ENCODE measurements around the gene SLC44A1.

The SLC44A1 gene

DNA sequence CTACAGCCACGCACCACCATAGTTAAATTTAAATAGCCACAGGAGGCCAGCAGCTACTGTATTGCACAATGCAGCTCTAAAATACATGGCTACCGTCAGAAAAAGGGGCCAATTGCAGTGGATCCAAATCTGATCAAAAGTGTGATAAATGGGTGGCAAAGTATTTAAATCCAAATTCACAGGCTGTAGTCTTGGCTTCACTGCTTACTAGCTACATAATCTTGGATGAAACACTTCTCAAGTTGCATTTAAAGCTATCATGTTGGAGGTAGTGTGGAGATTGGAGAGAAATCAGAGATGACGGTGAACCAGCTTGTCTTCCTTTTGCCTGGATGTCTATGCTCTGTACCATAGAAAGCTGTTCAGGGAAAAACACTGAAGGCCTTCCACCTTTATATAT lies 24.0 kb upstream of the SLC44A1 start:
- Histone ChIP-seq H3K4me3 (ENCODE audit: low read length) (no peak overlapping the region), H3K27ac (ENCODE audit: low read length) (no peak overlapping the region), H3K27me3 (ENCODE audit: insufficient read depth, low read length) (no peaks in the 10 kb centered on the region), H3K4me1 (ENCODE audit: insufficient read depth, low read length) (no peaks in the 10 kb centered on the region), H3K9me3 (ENCODE audit: insufficient read depth, low read depth, low read length) (peaks cover 20% of the 10 kb centered on the region), H3K9ac (ENCODE audit: low read depth, low read length) (no peak overlapping the region), H3K36me3 (ENCODE audit: insufficient read depth, low read depth, low read length) (0 out of 2 replicates have a peak, but pooled peaks cover 6% of the 10 kb centered on the region)

DNA sequence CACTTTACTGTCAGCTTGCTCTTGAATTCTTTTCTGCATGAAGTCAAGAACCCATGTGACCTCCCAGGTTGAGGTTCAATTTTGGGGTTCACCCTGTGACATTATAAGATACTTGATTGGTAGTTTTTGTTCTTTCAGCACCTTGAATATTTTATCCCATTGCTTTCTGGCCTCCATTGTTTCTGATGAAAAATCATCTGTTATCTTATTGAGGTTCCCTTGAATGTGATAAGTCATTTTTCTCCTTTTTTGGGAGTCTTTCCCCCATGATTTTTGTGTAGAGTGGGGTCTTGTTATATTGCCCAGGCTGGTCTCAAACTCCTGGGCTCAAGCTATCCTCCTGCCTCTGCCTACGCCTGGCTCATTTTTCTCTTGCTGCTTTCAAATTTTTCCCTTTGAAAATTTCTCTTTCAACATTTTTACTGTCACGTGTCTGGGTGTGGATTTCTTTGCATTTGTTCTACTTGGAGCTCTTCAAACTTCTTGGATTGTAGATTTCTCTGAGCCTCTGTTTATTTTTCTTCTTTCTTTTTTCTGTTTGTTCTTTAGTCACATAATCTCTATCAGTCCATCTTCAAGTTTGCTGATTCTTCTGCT lies 20.8 kb upstream of the SLC44A1 start:
- Histone ChIP-seq H3K27me3 (ENCODE audit: insufficient read depth, low read length) (no peaks in the 10 kb centered on the region), H3K4me3 (ENCODE audit: low read length) (no peak overlapping the region), H3K9me3 (ENCODE audit: insufficient read depth, low read depth, low read length) (peaks cover 20% of the 10 kb centered on the region), H3K27ac (ENCODE audit: low read length) (no peak overlapping the region), H3K36me3 (ENCODE audit: insufficient read depth, low read depth, low read length) (0 out of 2 replicates have a peak, but pooled peaks cover 6% of the 10 kb centered on the region), H3K4me1 (ENCODE audit: insufficient read depth, low read length) (no peaks in the 10 kb centered on the region), H3K9ac (ENCODE audit: low read depth, low read length) (no peak overlapping the region)

GRCh38 chr9:105226055-105226454 lies 18.4 kb upstream of the SLC44A1 start:
- H3K4me3 ChIP-seq (ENCODE audit: low read length): no peak overlapping the region
- no peaks in the 10 kb centered on the region for H3K4me1 ChIP-seq (ENCODE audit: insufficient read depth, low read length)
- H3K9me3 ChIP-seq (ENCODE audit: insufficient read depth, low read depth, low read length): peaks cover 20% of the 10 kb centered on the region
- H3K9ac ChIP-seq (ENCODE audit: low read depth, low read length): no peak overlapping the region
- H3K36me3 ChIP-seq (ENCODE audit: insufficient read depth, low read depth, low read length): 0 out of 2 replicates have a peak, but pooled peaks cover 6% of the 10 kb centered on the region
- H3K27me3 ChIP-seq (ENCODE audit: insufficient read depth, low read length): no peaks in the 10 kb centered on the region
- H3K27ac ChIP-seq (ENCODE audit: low read length): no peak overlapping the region

DNA sequence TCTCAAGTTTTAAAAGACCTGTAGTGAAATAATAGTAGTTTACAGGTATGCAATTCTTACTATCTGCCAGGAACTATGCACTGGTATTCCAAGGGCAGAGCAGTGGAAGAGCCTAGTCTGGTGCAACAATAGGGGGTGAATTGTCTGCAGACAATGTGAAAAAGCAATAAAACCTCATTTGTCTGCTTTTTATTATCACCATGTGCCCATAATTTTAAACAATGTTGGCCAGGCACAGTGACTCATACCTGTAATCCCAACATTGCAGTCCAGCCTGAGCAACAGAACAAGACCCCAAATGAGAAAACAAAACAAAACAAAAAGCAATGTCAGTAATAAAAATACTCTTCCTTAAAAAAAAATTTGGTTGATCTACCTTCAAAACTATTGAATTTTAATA lies 12.2 kb upstream of the SLC44A1 start:
- no peak overlapping the region for H3K9ac ChIP-seq (ENCODE audit: low read depth, low read length)
- H3K9me3 ChIP-seq (ENCODE audit: insufficient read depth, low read depth, low read length): no peaks in the 10 kb centered on the region
- H3K36me3 ChIP-seq (ENCODE audit: insufficient read depth, low read depth, low read length): no peaks in the 10 kb centered on the region
- no peak overlapping the region for H3K27ac ChIP-seq (ENCODE audit: low read length)
- no peaks in the 10 kb centered on the region for H3K27me3 ChIP-seq (ENCODE audit: insufficient read depth, low read length)
- H3K4me3 ChIP-seq (ENCODE audit: low read length): no peak overlapping the region
- H3K4me1 ChIP-seq (ENCODE audit: insufficient read depth, low read length): peaks cover 4% of the 10 kb centered on the region; the same call in 1 of the 2 replicates

GRCh38 chr9:105233873-105234272 lies 10.6 kb upstream of the SLC44A1 start:
- Histone ChIP-seq H3K9me3 (ENCODE audit: insufficient read depth, low read depth, low read length) (no peaks in the 10 kb centered on the region), H3K27me3 (ENCODE audit: insufficient read depth, low read length) (no peaks in the 10 kb centered on the region), H3K4me3 (ENCODE audit: low read length) (no peak overlapping the region), H3K9ac (ENCODE audit: low read depth, low read length) (no peak overlapping the region), H3K4me1 (ENCODE audit: insufficient read depth, low read length) (peaks cover 4% of the 10 kb centered on the region; the same call in 1 of the 2 replicates), H3K36me3 (ENCODE audit: insufficient read depth, low read depth, low read length) (no peaks in the 10 kb centered on the region), H3K27ac (ENCODE audit: low read length) (no peak overlapping the region)

GRCh38 chr9:105236261-105236660 lies 8.2 kb upstream of the SLC44A1 start:
- H3K27me3 ChIP-seq (ENCODE audit: insufficient read depth, low read length): no peaks in the 10 kb centered on the region
- no peaks in the 10 kb centered on the region for H3K9me3 ChIP-seq (ENCODE audit: insufficient read depth, low read depth, low read length)
- no peak overlapping the region for H3K9ac ChIP-seq (ENCODE audit: low read depth, low read length)
- peaks cover 13% of the 10 kb centered on the region for H3K4me1 ChIP-seq (ENCODE audit: insufficient read depth, low read length)
- no peak overlapping the region for H3K4me3 ChIP-seq (ENCODE audit: low read length)
- no peaks in the 10 kb centered on the region for H3K36me3 ChIP-seq (ENCODE audit: insufficient read depth, low read depth, low read length)
- H3K27ac ChIP-seq (ENCODE audit: low read length): no peak overlapping the region

GRCh38 chr9:105237246-105237645 lies 7.2 kb upstream of the SLC44A1 start:
- no peak overlapping the region for H3K27ac ChIP-seq (ENCODE audit: low read length)

DNA sequence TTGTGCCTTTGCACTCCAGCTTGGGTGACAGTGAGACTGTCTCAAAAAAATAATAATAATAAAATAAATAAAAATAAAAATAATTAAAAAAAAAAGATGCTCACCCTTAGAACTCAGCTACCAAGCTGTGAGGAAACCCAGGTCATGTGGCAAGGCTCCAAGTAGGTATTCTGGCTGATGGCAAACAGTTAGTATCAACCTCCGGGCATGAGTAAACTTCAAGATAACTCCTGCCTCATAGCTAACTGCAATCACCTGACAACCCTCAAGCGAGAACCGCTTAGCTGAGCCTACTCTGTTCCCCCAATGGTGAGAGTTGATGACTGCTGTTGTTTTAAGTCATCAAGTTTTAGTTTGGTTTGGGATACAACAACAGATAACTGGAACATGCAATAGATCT lies 6.1 kb upstream of the SLC44A1 start:
- no peaks in the 10 kb centered on the region for H3K9me3 ChIP-seq (ENCODE audit: insufficient read depth, low read depth, low read length)
- no peaks in the 10 kb centered on the region for H3K27me3 ChIP-seq (ENCODE audit: insufficient read depth, low read length)
- H3K36me3 ChIP-seq (ENCODE audit: insufficient read depth, low read depth, low read length): no peaks in the 10 kb centered on the region
- H3K27ac ChIP-seq (ENCODE audit: low read length): no peak overlapping the region
- peaks cover 34% of the 10 kb centered on the region for H3K4me1 ChIP-seq (ENCODE audit: insufficient read depth, low read length)
- H3K4me3 ChIP-seq (ENCODE audit: low read length): no peak overlapping the region
- no peak overlapping the region for H3K9ac ChIP-seq (ENCODE audit: low read depth, low read length)

More at GRCh38 chr9:105237246-105237645, 7.2 kb upstream of the SLC44A1 start:
- Histone ChIP-seq H3K9me3 (ENCODE audit: insufficient read depth, low read depth, low read length) (no peaks in the 10 kb centered on the region), H3K4me3 (ENCODE audit: low read length) (no peak overlapping the region), H3K9ac (ENCODE audit: low read depth, low read length) (no peak overlapping the region), H3K27me3 (ENCODE audit: insufficient read depth, low read length) (no peaks in the 10 kb centered on the region), H3K36me3 (ENCODE audit: insufficient read depth, low read depth, low read length) (no peaks in the 10 kb centered on the region), H3K4me1 (ENCODE audit: insufficient read depth, low read length) (peaks cover 23% of the 10 kb centered on the region)

DNA sequence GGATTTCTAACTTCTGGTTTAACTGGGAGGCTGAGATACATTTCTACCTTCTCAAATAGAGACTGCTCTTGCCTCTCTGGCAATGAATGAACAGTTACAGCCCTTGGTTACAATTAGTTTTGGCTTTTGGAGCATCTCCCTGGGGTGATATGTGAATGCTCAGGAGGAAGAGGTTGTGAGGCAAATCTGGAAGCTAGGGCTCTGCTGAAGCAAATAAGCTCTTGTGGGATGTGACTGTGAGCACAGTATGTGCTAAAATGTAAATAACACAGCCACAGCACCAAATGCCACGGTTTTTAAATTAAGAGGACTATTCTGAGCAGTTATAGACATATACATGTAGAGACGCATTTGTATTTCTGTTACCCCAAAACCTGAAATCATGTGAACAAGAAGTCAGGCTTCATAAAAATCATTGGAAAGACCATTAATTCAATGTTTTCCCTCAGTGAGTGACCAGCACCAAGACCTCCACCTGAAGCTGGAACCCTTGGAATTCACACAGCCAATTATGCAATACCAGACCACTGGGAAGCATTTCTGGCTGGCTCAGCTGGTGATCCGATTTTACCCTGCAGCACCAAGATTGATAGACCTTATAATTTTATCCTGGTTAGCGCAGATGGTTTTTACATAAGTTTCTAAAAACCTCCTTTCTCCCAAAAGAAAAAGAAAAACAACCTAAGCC lies 3.0 kb upstream of the SLC44A1 start:
- Histone ChIP-seq H3K4me1 (ENCODE audit: insufficient read depth, low read length) (peaks cover 38% of the 10 kb centered on the region), H3K27ac (ENCODE audit: low read length) (peak overlapping the region; percentile 22), H3K27me3 (ENCODE audit: insufficient read depth, low read length) (peaks cover 3% of the 10 kb centered on the region; the same call in 1 of the 2 replicates), H3K36me3 (ENCODE audit: insufficient read depth, low read depth, low read length) (no peaks in the 10 kb centered on the region), H3K4me3 (ENCODE audit: low read length) (peak overlapping the region; percentile 49; the same call in 1 of the 2 replicates), H3K9ac (ENCODE audit: low read depth, low read length) (peak overlapping the region; percentile 33; the same call in 1 of the 2 replicates), H3K9me3 (ENCODE audit: insufficient read depth, low read depth, low read length) (no peaks in the 10 kb centered on the region)

GRCh38 chr9:105242062-105242461 lies 2.4 kb upstream of the SLC44A1 start:
- Histone ChIP-seq H3K9ac (ENCODE audit: low read depth, low read length) (peak overlapping the region; percentile 33; the same call in 1 of the 2 replicates), H3K27ac (ENCODE audit: low read length) (peak overlapping the region; percentile 22), H3K27me3 (ENCODE audit: insufficient read depth, low read length) (peaks cover 3% of the 10 kb centered on the region; the same call in 1 of the 2 replicates), H3K9me3 (ENCODE audit: insufficient read depth, low read depth, low read length) (no peaks in the 10 kb centered on the region), H3K4me3 (ENCODE audit: low read length) (peak overlapping the region; percentile 49), H3K4me1 (ENCODE audit: insufficient read depth, low read length) (peaks cover 42% of the 10 kb centered on the region), H3K36me3 (ENCODE audit: insufficient read depth, low read depth, low read length) (no peaks in the 10 kb centered on the region)

GRCh38 chr9:105242557-105242956 lies 1.9 kb upstream of the SLC44A1 start:
- H3K4me1 ChIP-seq (ENCODE audit: insufficient read depth, low read length): peaks cover 45% of the 10 kb centered on the region
- H3K36me3 ChIP-seq (ENCODE audit: insufficient read depth, low read depth, low read length): no peaks in the 10 kb centered on the region
- H3K9ac ChIP-seq (ENCODE audit: low read depth, low read length): peak overlapping the region; percentile 33; the same call in 1 of the 2 replicates
- H3K4me3 ChIP-seq (ENCODE audit: low read length): peak overlapping the region; percentile 49
- peaks cover 3% of the 10 kb centered on the region; the same call in 1 of the 2 replicates for H3K27me3 ChIP-seq (ENCODE audit: insufficient read depth, low read length)
- H3K9me3 ChIP-seq (ENCODE audit: insufficient read depth, low read depth, low read length): no peaks in the 10 kb centered on the region
- H3K27ac ChIP-seq (ENCODE audit: low read length): peak overlapping the region; percentile 22
